H9 (cell line): ENCODE measurements around the gene NOP16. TPM values are rescaled to one million over a fixed set of nuclear protein-coding genes. Genes with fewer than 3 reads are reported as not detected.

ENCODE experiments used
- DNase-seq: peaks from one replicate; pipeline ENCODE4 v3.0.0-alpha.2; 2017
- H2AFZ ChIP-seq: one replicate; pipeline ENCODE4 v1.6.1; 2013; ENCODE audit warnings: mild to moderate bottlenecking, low read length, control low read depth, moderate library complexity
- H2AK5ac ChIP-seq: 2 replicates; pipeline ENCODE4 v1.6.1; 2013; ENCODE audit warnings: low read length, control low read depth, mixed read lengths; ENCODE audit not compliant: insufficient read length
- H2BK120ac ChIP-seq: one replicate; pipeline ENCODE4 v1.6.1; 2013; ENCODE audit warnings: low read depth, mild to moderate bottlenecking, low read length, control low read depth, inconsistent platforms; ENCODE audit not compliant: poor library complexity, severe bottlenecking
- H2BK12ac ChIP-seq: 2 replicates; pipeline ENCODE4 v1.6.1; 2013; ENCODE audit warnings: low read length, control low read depth, mixed read lengths, low read depth; ENCODE audit not compliant: insufficient read length
- H2BK15ac ChIP-seq: 2 replicates; pipeline ENCODE4 v1.6.1; 2013; ENCODE audit warnings: low read depth, low read length, control low read depth
- H2BK20ac ChIP-seq: one replicate; pipeline ENCODE4 v1.6.1; 2013; ENCODE audit warnings: low read depth, mild to moderate bottlenecking, low read length, control low read depth, inconsistent platforms; ENCODE audit not compliant: poor library complexity, severe bottlenecking
- H2BK5ac ChIP-seq: 2 replicates; pipeline ENCODE4 v1.6.1; 2013; ENCODE audit warnings: low read length, control low read depth, mixed read lengths; ENCODE audit not compliant: insufficient read length
- H3K14ac ChIP-seq: 2 replicates; pipeline ENCODE4 v1.6.1; 2013; ENCODE audit warnings: low read length, control low read depth; ENCODE audit not compliant: insufficient read depth
- H3K18ac ChIP-seq: 2 replicates; pipeline ENCODE4 v1.6.1; 2013; ENCODE audit warnings: low read depth, mild to moderate bottlenecking, mixed read lengths, low read length, control low read depth; ENCODE audit not compliant: insufficient read length
- H3K23ac ChIP-seq: 2 replicates; pipeline ENCODE4 v1.6.1; 2013; ENCODE audit warnings: low read length, control low read depth, mixed read lengths, low read depth; ENCODE audit not compliant: insufficient read length
- H3K23me2 ChIP-seq: 2 replicates; pipeline ENCODE4 v1.6.1; 2013; ENCODE audit warnings: low read depth, mild to moderate bottlenecking, mixed read lengths, low read length, control low read depth; ENCODE audit not compliant: insufficient read length, poor library complexity, severe bottlenecking
- H3K27ac ChIP-seq: 2 replicates; pipeline ENCODE4 v1.5.1; 2013; ENCODE audit warnings: low read length, control low read depth, mixed read lengths, low read depth; ENCODE audit not compliant: insufficient read length
- H3K27me3 ChIP-seq: 2 replicates; pipeline ENCODE4 v1.6.1; 2013; ENCODE audit warnings: low read length, control low read depth, inconsistent platforms; ENCODE audit not compliant: insufficient read depth
- H3K4ac ChIP-seq: 2 replicates; pipeline ENCODE4 v1.6.1; 2013; ENCODE audit warnings: low read depth, mild to moderate bottlenecking, control low read depth, inconsistent platforms, low read length, moderate library complexity
- H3K4me1 ChIP-seq: 2 replicates; pipeline ENCODE4 v1.6.1; 2013; ENCODE audit warnings: low read length, control low read depth, inconsistent platforms; ENCODE audit not compliant: insufficient read depth
- H3K4me2 ChIP-seq: 2 replicates; pipeline ENCODE4 v1.6.1; 2013; ENCODE audit warnings: low read length, control low read depth, mixed read lengths; ENCODE audit not compliant: insufficient read length, insufficient read depth
- H3K56ac ChIP-seq: 2 replicates; pipeline ENCODE4 v1.6.1; 2013; ENCODE audit warnings: low read depth, mild to moderate bottlenecking, mixed read lengths, low read length, control low read depth; ENCODE audit not compliant: insufficient read length
- H3K79me1 ChIP-seq: 2 replicates; pipeline ENCODE4 v1.6.1; 2013; ENCODE audit warnings: low read depth, mild to moderate bottlenecking, moderate library complexity, low read length, control low read depth, inconsistent platforms; ENCODE audit not compliant: insufficient read depth, poor library complexity, severe bottlenecking
- H3K79me2 ChIP-seq: 2 replicates; pipeline ENCODE4 v1.6.1; 2013; ENCODE audit warnings: low read length, control low read depth, inconsistent platforms; ENCODE audit not compliant: insufficient read depth
- H3K9ac ChIP-seq: 2 replicates; pipeline ENCODE4 v1.6.1; 2013; ENCODE audit warnings: low read length, control low read depth, mixed read lengths; ENCODE audit not compliant: insufficient read length; ENCODE audit errors: extremely low read depth
- H3K9me3 ChIP-seq: one replicate; pipeline ENCODE4 v1.6.1; 2013; ENCODE audit warnings: low read depth, low read length, inconsistent platforms; ENCODE audit not compliant: control insufficient read depth
- H3T11ph ChIP-seq: one replicate; pipeline ENCODE4 v1.6.1; 2013; ENCODE audit warnings: mild to moderate bottlenecking, low read length, control low read depth, inconsistent platforms
- H4K20me1 ChIP-seq: one replicate; pipeline ENCODE4 v1.6.1; 2013; ENCODE audit not compliant: control insufficient read depth, insufficient read length, insufficient read depth
- H4K5ac ChIP-seq: 2 replicates; pipeline ENCODE4 v1.6.1; 2013; ENCODE audit warnings: low read depth, mild to moderate bottlenecking, mixed read lengths, low read length, control low read depth; ENCODE audit not compliant: insufficient read length
- H4K8ac ChIP-seq: replicated peaks from 2 replicates; pipeline ENCODE4 v1.6.1; 2013; ENCODE audit warnings: low read length, control low read depth, mixed read lengths, low read depth; ENCODE audit not compliant: insufficient read length
- H4K91ac ChIP-seq: 2 replicates; pipeline ENCODE4 v1.6.1; 2013; ENCODE audit warnings: low read depth, mild to moderate bottlenecking, moderate library complexity, mixed read lengths, low read length, control low read depth; ENCODE audit not compliant: insufficient read length
- H3K27ac Mint-ChIP-seq, 3 experiments: 2 replicates in 2 of 3; 3 replicates in 1 of 3; pipeline ENCODE4 v1.8.0; 2020 to 2021; ENCODE audit warnings: mixed read lengths in 3 of 3, mild to moderate bottlenecking in 1 of 3, moderate library complexity in 1 of 3
- H3K27me3 Mint-ChIP-seq: 2 replicates; pipeline ENCODE4 v1.8.0; 2021; ENCODE audit warnings: low read depth, mild to moderate bottlenecking, moderate library complexity, mixed read lengths
- H3K36me3 Mint-ChIP-seq, 3 experiments: 2 replicates in 2 of 3; 3 replicates in 1 of 3; pipeline ENCODE4 v1.8.0; 2020 to 2021; ENCODE audit warnings: low read depth in 3 of 3, mixed read lengths in 3 of 3; ENCODE audit not compliant: insufficient read depth in 1 of 3
- H3K4me1 Mint-ChIP-seq, 2 experiments: 2 replicates each; pipeline ENCODE4 v1.8.0; 2020; ENCODE audit warnings: mixed read lengths in 2 of 2
- H3K4me3 Mint-ChIP-seq, 2 experiments: 2 replicates in 1 of 2; 3 replicates in 1 of 2; pipeline ENCODE4 v1.8.0; 2020 to 2021; ENCODE audit warnings: mild to moderate bottlenecking in 2 of 2, mixed read lengths in 2 of 2, moderate library complexity in 1 of 2
- H3K9me3 Mint-ChIP-seq, 2 experiments: 2 replicates in 1 of 2; 3 replicates in 1 of 2; pipeline ENCODE4 v1.8.0; 2020; ENCODE audit warnings: mild to moderate bottlenecking in 2 of 2, mixed read lengths in 2 of 2, moderate library complexity in 1 of 2
- WGBS: extraction: QIAGEN DNeasy Blood & Tissue Kit; methylation state at CpG from one replicate; pipeline ENCODE4 v1.1.7; 2013; ENCODE audit warnings: missing lambda C conversion rate, low lambda C conversion rate, mixed read lengths; ENCODE audit not compliant: insufficient read length; ENCODE audit errors: extremely low coverage; 5-methylcytosine and 5-hydroxymethylcytosine counted together
- total RNA-seq: library from RNA; stranded (reverse); gene quantifications from 2 replicates; pipeline ENCODE4 v1.2.1, GENCODE V29; 2021
- TF ChIP-seq, protein P1 (sequence below): fragments of 200-600 bp; sonication (generic); conservative IDR thresholded peaks from 3 replicates; pipeline ENCODE4 v1.8.0; 2021; ENCODE audit warnings: antibody characterized with exemption, mild to moderate bottlenecking

Gene NOP16
- total RNA-seq, 1 experiment from 2014 or later, result 114 TPM

DNA sequence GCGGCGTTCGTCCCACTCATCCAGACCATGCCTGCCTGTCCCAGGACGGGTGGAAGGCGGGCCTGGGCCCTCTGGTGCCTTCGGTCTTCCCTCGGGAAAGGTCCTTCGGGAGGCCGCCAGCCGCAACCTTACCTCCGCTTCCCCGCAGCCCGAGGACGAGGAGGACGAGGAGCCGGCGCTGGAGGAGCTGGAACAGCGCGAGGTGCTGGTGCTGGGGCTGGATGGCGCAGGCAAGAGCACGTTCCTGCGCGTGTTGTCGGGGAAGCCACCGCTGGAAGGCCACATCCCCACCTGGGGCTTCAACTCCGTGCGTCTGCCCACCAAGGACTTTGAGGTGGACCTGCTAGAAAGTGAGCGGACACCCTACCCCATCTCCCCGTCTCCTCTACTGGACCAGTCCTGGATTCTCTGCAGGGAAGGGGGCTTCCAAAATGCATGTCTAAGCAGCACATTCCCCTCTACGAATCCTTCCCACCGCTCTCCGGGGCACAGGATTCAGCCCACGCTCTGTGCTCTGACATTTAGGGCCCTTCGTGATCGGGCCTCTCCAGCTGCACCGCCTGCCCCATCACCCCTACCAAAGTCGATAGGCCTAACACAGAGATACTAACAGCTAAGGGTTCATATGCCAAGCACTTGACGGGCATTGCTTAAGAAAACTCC, 22.0 kb downstream of the NOP16 start:
- no peak overlapping the region for H4K5ac ChIP-seq
- TF ChIP-seq, protein P1, sequence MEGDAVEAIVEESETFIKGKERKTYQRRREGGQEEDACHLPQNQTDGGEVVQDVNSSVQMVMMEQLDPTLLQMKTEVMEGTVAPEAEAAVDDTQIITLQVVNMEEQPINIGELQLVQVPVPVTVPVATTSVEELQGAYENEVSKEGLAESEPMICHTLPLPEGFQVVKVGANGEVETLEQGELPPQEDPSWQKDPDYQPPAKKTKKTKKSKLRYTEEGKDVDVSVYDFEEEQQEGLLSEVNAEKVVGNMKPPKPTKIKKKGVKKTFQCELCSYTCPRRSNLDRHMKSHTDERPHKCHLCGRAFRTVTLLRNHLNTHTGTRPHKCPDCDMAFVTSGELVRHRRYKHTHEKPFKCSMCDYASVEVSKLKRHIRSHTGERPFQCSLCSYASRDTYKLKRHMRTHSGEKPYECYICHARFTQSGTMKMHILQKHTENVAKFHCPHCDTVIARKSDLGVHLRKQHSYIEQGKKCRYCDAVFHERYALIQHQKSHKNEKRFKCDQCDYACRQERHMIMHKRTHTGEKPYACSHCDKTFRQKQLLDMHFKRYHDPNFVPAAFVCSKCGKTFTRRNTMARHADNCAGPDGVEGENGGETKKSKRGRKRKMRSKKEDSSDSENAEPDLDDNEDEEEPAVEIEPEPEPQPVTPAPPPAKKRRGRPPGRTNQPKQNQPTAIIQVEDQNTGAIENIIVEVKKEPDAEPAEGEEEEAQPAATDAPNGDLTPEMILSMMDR, result no peak
- peaks cover 9 to 23% (median 12%) of the 10 kb centered on the region in 3 experiments for H3K36me3 Mint-ChIP-seq
- peak overlapping the region; percentile 64 to 82 for H3K4me3 Mint-ChIP-seq
- H2BK120ac ChIP-seq, result no peak overlapping the region
- H3K4me1 Mint-ChIP-seq, result peaks cover 10 to 12% of the 10 kb centered on the region in 2 experiments
- DNase-seq, result peak; percentile 59
- H4K20me1 ChIP-seq, result no peaks in the 10 kb centered on the region
- H3K79me1 ChIP-seq, result no peaks in the 10 kb centered on the region
- no peak overlapping the region for H2BK12ac ChIP-seq
- no peak overlapping the region for H3K56ac ChIP-seq
- peak overlapping the region; percentile 56 for H3K9ac ChIP-seq
- no peak overlapping the region for H3K27ac Mint-ChIP-seq
- no peak overlapping the region for H2AFZ ChIP-seq
- H3K14ac ChIP-seq, result peak overlapping the region; percentile 73
- no peak overlapping the region for H3K18ac ChIP-seq
- no CpG with 5 or more reads among the region's 38 CpGs for WGBS
- peak overlapping the region; percentile 79 for H3K4me2 ChIP-seq
- H2BK5ac ChIP-seq, result no peak overlapping the region
- no peak overlapping the region for H3K23ac ChIP-seq
- peaks cover 20% of the 10 kb centered on the region for H3K23me2 ChIP-seq
- peak overlapping the region; percentile 69; the same call in 1 of the 2 replicates for H2BK15ac ChIP-seq
- no peak overlapping the region for H3K4ac ChIP-seq
- H3K27me3 Mint-ChIP-seq, result peaks cover 55% of the 10 kb centered on the region
- H4K91ac ChIP-seq, result no peak overlapping the region
- peaks cover 11% of the 10 kb centered on the region; the same call in 1 of the 2 replicates for H3K27me3 ChIP-seq
- no peak overlapping the region for H3T11ph ChIP-seq
- no peak overlapping the region for H4K8ac ChIP-seq
- no peak overlapping the region for H2AK5ac ChIP-seq
- no peak overlapping the region for H2BK20ac ChIP-seq
- H3K27ac ChIP-seq, result no peak overlapping the region
- no peaks in the 10 kb centered on the region for H3K4me1 ChIP-seq
- no peaks in the 10 kb centered on the region for H3K79me2 ChIP-seq
- no peaks in the 10 kb centered on the region for H3K9me3 Mint-ChIP-seq
- H3K9me3 ChIP-seq, result no peaks in the 10 kb centered on the region
